Astrocyte (in vitro differentiated cells and primary cell): ENCODE measurements around the gene USP17L18. TPM values are rescaled to one million over a fixed set of nuclear protein-coding genes. Genes with fewer than 3 reads are reported as not detected.
"Not testable (repeated sequence)": the region's sequence is repeated elsewhere in the genome, so short reads cannot be mapped to it uniquely, and the experiment has no call there.

ENCODE experiments used
- DNase-seq: peaks from one replicate; pipeline ENCODE4 v3.0.0-alpha.2; 2010; ENCODE audit warnings: low read depth
- FAIRE-seq: peaks from 2 replicates; lab custom pipeline; 2011; peaks lifted over from hg19 to GRCh38; lab: Jason Lieb, UNC
- H2AFZ ChIP-seq: 2 replicates; pipeline ENCODE4 v1.6.0; 2012; ENCODE audit warnings: low read depth, low read length, inconsistent platforms
- H3K27ac ChIP-seq: 2 replicates; pipeline ENCODE4 v1.5.1; 2011; ENCODE audit warnings: low read depth, low read length, inconsistent platforms
- H3K27me3 ChIP-seq: 2 replicates; pipeline ENCODE4 v1.6.0; 2011; ENCODE audit warnings: low read length, inconsistent platforms; ENCODE audit not compliant: insufficient read depth
- H3K36me3 ChIP-seq: 2 replicates; pipeline ENCODE4 v1.5.1; 2011; ENCODE audit warnings: low read length, inconsistent platforms; ENCODE audit not compliant: insufficient read depth
- H3K4me1 ChIP-seq: 2 replicates; pipeline ENCODE4 v1.5.1; 2011; ENCODE audit warnings: low read length, inconsistent platforms; ENCODE audit not compliant: insufficient read depth
- H3K4me2 ChIP-seq: 2 replicates; pipeline ENCODE4 v1.6.0; 2012; ENCODE audit warnings: low read length, inconsistent platforms
- H3K4me3 ChIP-seq: 2 replicates; pipeline ENCODE4 v1.5.1; 2011; ENCODE audit warnings: low read depth, mild to moderate bottlenecking, low read length, inconsistent platforms; ENCODE audit not compliant: insufficient read depth
- H3K79me2 ChIP-seq: 2 replicates; pipeline ENCODE4 v1.6.0; 2012; ENCODE audit warnings: mild to moderate bottlenecking, low read length, inconsistent platforms; ENCODE audit not compliant: insufficient read depth
- H3K9ac ChIP-seq: 2 replicates; pipeline ENCODE4 v1.6.0; 2012; ENCODE audit warnings: mild to moderate bottlenecking, low read length, inconsistent platforms
- H3K9me3 ChIP-seq: 2 replicates; pipeline ENCODE4 v1.5.1; 2012; ENCODE audit warnings: low read depth, mild to moderate bottlenecking, low read length, inconsistent platforms; ENCODE audit not compliant: insufficient read depth
- H4K20me1 ChIP-seq: 2 replicates; pipeline ENCODE4 v1.6.0; 2012; ENCODE audit warnings: low read length, inconsistent platforms; ENCODE audit not compliant: insufficient read depth
- H3K27ac Mint-ChIP-seq: one replicate; pipeline ENCODE4 v1.8.0; 2021; ENCODE audit warnings: mild to moderate bottlenecking, mixed read lengths; ENCODE audit not compliant: unreplicated experiment
- H3K27me3 Mint-ChIP-seq: one replicate; pipeline ENCODE4 v1.8.0; 2021; ENCODE audit warnings: low read depth, mixed read lengths; ENCODE audit not compliant: unreplicated experiment
- H3K36me3 Mint-ChIP-seq: one replicate; pipeline ENCODE4 v1.8.0; 2021; ENCODE audit warnings: low read depth, mixed read lengths; ENCODE audit not compliant: unreplicated experiment
- H3K4me1 Mint-ChIP-seq: one replicate; pipeline ENCODE4 v1.8.0; 2021; ENCODE audit warnings: low read depth, mixed read lengths; ENCODE audit not compliant: unreplicated experiment
- H3K4me3 Mint-ChIP-seq: one replicate; pipeline ENCODE4 v1.8.0; 2021; ENCODE audit warnings: mild to moderate bottlenecking, moderate library complexity, mixed read lengths; ENCODE audit not compliant: unreplicated experiment
- H3K9me3 Mint-ChIP-seq: one replicate; pipeline ENCODE4 v1.8.0; 2021; ENCODE audit warnings: mild to moderate bottlenecking, mixed read lengths; ENCODE audit not compliant: unreplicated experiment
- total RNA-seq: library from RNA; stranded (reverse); gene quantifications from 2 replicates; pipeline ENCODE4 v1.2.1, GENCODE V29; 2021

Gene USP17L18
- total RNA-seq, 1 donor from 2014 or later = not detected

DNA sequence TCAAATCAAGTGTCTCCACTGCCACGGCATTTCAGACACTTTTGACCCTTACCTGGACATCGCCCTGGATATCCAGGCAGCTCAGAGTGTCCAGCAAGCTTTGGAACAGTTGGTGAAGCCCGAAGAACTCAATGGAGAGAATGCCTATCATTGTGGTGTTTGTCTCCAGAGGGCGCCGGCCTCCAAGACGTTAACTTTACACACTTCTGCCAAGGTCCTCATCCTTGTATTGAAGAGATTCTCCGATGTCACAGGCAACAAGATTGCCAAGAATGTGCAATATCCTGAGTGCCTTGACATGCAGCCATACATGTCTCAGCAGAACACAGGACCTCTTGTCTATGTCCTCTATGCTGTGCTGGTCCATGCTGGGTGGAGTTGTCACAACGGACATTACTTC lies 18.2 kb upstream of the USP17L18 start:
- not testable (repeated sequence) for H2AFZ ChIP-seq, H3K27ac Mint-ChIP-seq, H3K27me3 ChIP-seq, H3K9ac ChIP-seq, H3K79me2 ChIP-seq, H3K4me2 ChIP-seq, H3K4me3 Mint-ChIP-seq, H3K9me3 Mint-ChIP-seq, H3K9me3 ChIP-seq, H3K36me3 ChIP-seq, FAIRE-seq, H3K36me3 Mint-ChIP-seq, H4K20me1 ChIP-seq, H3K27me3 Mint-ChIP-seq, H3K4me1 ChIP-seq, H3K27ac ChIP-seq, DNase-seq, H3K4me3 ChIP-seq, H3K4me1 Mint-ChIP-seq

DNA sequence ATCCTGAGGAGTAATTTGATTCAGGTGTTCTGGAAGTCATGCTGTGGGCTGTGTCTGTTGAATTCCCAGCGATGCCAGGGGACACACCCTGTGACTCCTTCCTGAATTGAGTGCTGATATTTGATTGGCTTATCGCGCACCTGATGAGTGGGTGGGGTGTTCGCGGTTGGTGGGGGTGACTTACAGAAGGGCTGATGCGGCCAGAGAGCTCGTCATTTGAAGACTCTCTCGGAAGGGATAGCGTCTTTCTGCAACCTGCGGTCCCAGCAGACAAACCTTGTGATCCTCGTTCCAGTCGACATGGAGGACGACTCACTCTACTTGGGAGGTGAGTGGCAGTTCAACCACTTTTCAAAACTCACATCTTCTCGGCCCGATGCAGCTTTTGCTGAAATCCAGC lies 14.3 kb upstream of the USP17L18 start, which contains the start of gene USP17L15:
Gene USP17L15 (plus strand): TSS at position 301 of the 400 bp plus-strand sequence. CDS start 0 bp downstream, at position 301.
- H3K4me3 Mint-ChIP-seq, H3K4me1 Mint-ChIP-seq, H3K4me3 ChIP-seq, H2AFZ ChIP-seq, H3K9me3 ChIP-seq, FAIRE-seq, H3K4me2 ChIP-seq, H3K9me3 Mint-ChIP-seq, H3K79me2 ChIP-seq, H3K4me1 ChIP-seq, H3K36me3 Mint-ChIP-seq, H3K27ac ChIP-seq, H4K20me1 ChIP-seq, H3K27me3 Mint-ChIP-seq, DNase-seq, H3K36me3 ChIP-seq, H3K27me3 ChIP-seq, H3K27ac Mint-ChIP-seq, H3K9ac ChIP-seq: not testable (repeated sequence)

DNA sequence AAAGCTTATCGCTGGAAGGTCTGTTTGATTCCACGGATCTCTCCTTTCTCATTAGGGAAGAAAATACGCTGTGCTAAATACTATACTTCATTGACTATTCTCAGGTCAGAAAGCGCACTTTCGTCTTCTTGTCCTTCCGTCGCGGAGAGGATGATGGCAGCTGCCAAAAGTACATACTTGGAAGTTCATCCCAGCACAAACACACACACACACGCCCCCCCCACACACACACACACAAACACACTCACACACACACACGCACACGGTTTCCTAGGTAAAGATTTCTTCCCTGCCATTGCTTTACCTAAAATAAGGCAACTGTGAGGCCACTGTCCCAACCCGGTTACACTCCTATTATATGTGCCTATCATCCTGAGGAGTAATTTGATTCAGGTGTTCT lies 10.0 kb upstream of the USP17L18 start:
- not testable (repeated sequence) for H3K27me3 ChIP-seq, H3K79me2 ChIP-seq, H3K36me3 Mint-ChIP-seq, H3K36me3 ChIP-seq, H3K4me3 ChIP-seq, H3K9ac ChIP-seq, H2AFZ ChIP-seq, H3K4me2 ChIP-seq, H3K4me3 Mint-ChIP-seq, H3K9me3 ChIP-seq, FAIRE-seq, H3K9me3 Mint-ChIP-seq, H4K20me1 ChIP-seq, H3K4me1 Mint-ChIP-seq, H3K27me3 Mint-ChIP-seq, H3K27ac ChIP-seq, H3K4me1 ChIP-seq, H3K27ac Mint-ChIP-seq
- DNase-seq = peak; percentile 0

DNA sequence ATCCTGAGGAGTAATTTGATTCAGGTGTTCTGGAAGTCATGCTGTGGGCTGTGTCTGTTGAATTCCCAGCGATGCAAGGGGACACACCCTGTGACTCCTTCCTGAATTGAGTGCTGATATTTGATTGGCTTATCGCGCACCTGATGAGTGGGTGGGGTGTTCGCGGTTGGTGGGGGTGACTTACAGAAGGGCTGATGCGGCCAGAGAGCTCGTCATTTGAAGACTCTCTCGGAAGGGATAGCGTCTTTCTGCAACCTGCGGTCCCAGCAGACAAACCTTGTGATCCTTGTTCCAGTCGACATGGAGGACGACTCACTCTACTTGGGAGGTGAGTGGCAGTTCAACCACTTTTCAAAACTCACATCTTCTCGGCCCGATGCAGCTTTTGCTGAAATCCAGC lies 4.9 kb upstream of the USP17L18 start, which contains the start of gene USP17L17:
Gene USP17L17 (plus strand): TSS at position 301 of the 400 bp plus-strand sequence. CDS start 0 bp downstream, at position 301.
- H3K9ac ChIP-seq, H3K4me1 ChIP-seq, H3K4me3 Mint-ChIP-seq, H3K27ac ChIP-seq, H3K4me3 ChIP-seq, H3K4me1 Mint-ChIP-seq, H3K4me2 ChIP-seq, H3K9me3 Mint-ChIP-seq, H3K27ac Mint-ChIP-seq, H3K9me3 ChIP-seq, H3K27me3 Mint-ChIP-seq, H2AFZ ChIP-seq, H3K79me2 ChIP-seq, H4K20me1 ChIP-seq, H3K27me3 ChIP-seq, H3K36me3 ChIP-seq, H3K36me3 Mint-ChIP-seq, DNase-seq, FAIRE-seq: not testable (repeated sequence)

DNA sequence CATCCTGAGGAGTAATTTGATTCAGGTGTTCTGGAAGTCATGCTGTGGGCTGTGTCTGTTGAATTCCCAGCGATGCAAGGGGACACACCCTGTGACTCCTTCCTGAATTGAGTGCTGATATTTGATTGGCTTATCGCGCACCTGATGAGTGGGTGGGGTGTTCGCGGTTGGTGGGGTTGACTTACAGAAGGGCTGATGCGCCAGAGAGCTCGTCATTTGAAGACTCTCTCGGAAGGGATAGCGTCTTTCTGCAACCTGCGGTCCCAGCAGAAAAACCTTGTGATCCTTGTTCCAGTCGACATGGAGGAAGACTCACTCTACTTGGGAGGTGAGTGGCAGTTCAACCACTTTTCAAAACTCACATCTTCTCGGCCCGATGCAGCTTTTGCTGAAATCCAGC lies 4.6 kb downstream of the USP17L18 start, which contains the start of gene USP17L19:
Gene USP17L19 (plus strand): TSS at position 301 of the 400 bp plus-strand sequence. CDS start 0 bp downstream, at position 301.
- not testable (repeated sequence) for H3K4me3 ChIP-seq, H3K27ac Mint-ChIP-seq, H3K79me2 ChIP-seq, H3K36me3 Mint-ChIP-seq, H2AFZ ChIP-seq, H3K9me3 ChIP-seq, H3K9ac ChIP-seq, H3K4me3 Mint-ChIP-seq, H4K20me1 ChIP-seq, H3K4me1 ChIP-seq, H3K27ac ChIP-seq, H3K27me3 ChIP-seq, FAIRE-seq, H3K27me3 Mint-ChIP-seq, H3K9me3 Mint-ChIP-seq, H3K4me1 Mint-ChIP-seq, H3K4me2 ChIP-seq, H3K36me3 ChIP-seq, DNase-seq

DNA sequence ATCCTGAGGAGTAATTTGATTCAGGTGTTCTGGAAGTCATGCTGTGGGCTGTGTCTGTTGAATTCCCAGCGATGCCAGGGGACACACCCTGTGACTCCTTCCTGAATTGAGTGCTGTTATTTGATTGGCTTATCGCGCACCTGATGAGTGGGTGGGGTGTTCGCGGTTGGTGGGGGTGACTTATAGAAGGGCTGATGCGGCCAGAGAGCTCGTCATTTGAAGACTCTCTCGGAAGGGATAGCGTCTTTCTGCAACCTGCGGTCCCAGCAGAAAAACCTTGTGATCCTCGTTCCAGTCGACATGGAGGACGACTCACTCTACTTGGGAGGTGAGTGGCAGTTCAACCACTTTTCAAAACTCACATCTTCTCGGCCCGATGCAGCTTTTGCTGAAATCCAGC lies 9.4 kb downstream of the USP17L18 start, which contains the start of gene USP17L20:
Gene USP17L20 (plus strand): TSS at position 301 of the 400 bp plus-strand sequence. CDS start 0 bp downstream, at position 301.
- H3K4me1 Mint-ChIP-seq, FAIRE-seq, H3K4me3 ChIP-seq: not testable (repeated sequence)

More for the DNA sequence above, 9.4 kb downstream of the USP17L18 start, which contains the start of gene USP17L20:
- H3K9ac ChIP-seq, H3K27me3 ChIP-seq, H3K4me1 ChIP-seq, H3K36me3 Mint-ChIP-seq, H3K27ac Mint-ChIP-seq, H3K79me2 ChIP-seq, H3K27ac ChIP-seq, H4K20me1 ChIP-seq, H3K4me2 ChIP-seq, H3K4me3 Mint-ChIP-seq, H2AFZ ChIP-seq, DNase-seq, H3K9me3 ChIP-seq, H3K9me3 Mint-ChIP-seq, H3K36me3 ChIP-seq, H3K27me3 Mint-ChIP-seq: not testable (repeated sequence)
